DMS79 treated with DMSO at 0.1 percent for 48 hours (cell line): ENCODE data around the gene RMND5A.
A peak's percentile ranks its signal among the peaks of the same experiment; 100 is the strongest.
"Not testable (repeated sequence)": the region's sequence is repeated elsewhere in the genome, so short reads cannot be mapped to it uniquely, and the experiment has no call there.

ENCODE experiments used
- DNase-seq: peaks from one replicate; lab custom pipeline; 2025; lab: John Stamatoyannopoulos, UW

RMND5A gene, protein sequence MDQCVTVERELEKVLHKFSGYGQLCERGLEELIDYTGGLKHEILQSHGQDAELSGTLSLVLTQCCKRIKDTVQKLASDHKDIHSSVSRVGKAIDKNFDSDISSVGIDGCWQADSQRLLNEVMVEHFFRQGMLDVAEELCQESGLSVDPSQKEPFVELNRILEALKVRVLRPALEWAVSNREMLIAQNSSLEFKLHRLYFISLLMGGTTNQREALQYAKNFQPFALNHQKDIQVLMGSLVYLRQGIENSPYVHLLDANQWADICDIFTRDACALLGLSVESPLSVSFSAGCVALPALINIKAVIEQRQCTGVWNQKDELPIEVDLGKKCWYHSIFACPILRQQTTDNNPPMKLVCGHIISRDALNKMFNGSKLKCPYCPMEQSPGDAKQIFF

DNA sequence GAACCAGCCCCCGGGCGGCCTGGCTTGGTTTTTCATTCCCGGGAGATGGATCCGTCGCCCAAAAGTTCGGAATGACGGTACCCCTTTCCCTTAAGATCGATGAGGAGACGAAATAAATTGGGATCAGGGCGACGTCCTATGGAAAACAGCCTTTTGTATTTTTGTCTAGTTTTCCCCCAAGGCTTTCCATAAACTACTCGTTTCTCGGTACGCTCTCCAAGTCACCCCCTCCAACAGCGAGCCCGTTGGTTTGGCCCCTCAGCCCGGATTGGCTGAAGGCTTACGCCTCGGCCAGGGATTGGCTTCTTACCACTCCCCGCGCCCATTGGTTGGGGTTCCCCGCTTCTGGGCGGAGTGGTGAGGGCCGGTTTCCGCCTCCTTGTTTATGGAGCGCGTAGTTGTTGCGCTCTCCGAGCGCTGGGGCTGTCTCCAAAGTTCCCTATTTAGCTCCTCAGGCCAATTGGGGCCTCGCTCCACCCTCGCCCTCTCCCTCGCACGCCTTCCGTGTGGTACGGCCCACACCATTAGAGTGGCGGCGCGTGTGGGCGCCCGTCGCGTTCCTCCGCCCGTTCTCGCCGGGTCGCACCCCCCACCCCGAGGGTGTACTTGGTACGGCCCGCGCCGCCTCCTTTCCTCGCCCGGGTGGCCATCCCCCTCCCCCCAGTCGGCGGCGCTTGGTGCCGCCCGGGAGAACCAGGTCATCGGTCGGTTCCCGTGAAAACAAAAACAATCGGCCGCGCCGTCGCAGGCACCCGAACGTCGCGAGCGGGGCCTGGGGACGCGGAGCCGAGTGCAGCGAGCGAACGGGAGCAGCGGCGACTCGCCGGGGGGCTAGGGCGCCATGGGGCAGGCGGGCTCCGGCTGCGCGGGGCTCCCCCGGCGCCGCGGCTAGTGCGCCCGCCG is at the start of gene RMND5A:
RMND5A (plus strand) TSS at position 655 of the 903 bp plus-strand sequence. CDS start 377 bp downstream, outside the sequence.
- DNase-seq, result peak; percentile 74

DNA sequence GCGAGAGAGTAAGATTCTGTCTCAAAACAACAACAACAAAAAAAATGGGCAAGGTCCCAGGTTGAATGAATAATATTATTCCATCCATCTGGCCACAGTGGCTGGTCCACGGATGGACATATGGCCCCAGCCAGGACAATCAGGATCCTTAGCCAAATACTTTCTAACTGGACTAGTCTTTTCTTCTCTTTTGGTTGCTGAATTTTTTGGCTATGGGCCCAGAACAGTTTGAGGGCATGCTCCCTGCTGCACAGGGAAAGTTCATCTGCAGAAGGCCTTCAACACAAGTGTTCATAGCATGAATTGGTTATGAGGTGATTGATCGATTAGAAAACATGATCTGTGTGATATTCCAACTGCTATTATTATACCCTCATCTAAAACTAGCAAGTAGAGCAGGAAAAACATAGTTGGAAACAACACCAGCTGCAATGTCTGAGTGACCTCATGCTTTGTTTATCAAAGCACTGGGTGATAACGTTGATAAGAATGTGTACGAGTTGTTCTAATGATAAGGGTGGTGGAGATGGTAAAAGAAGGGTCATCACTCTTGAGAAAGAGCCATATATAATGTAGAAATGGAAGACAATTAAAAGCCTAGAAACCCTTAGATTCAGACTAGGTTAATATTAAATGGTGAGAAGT is 48.6 kb upstream of the RMND5A start:
- no peak for DNase-seq

DNA sequence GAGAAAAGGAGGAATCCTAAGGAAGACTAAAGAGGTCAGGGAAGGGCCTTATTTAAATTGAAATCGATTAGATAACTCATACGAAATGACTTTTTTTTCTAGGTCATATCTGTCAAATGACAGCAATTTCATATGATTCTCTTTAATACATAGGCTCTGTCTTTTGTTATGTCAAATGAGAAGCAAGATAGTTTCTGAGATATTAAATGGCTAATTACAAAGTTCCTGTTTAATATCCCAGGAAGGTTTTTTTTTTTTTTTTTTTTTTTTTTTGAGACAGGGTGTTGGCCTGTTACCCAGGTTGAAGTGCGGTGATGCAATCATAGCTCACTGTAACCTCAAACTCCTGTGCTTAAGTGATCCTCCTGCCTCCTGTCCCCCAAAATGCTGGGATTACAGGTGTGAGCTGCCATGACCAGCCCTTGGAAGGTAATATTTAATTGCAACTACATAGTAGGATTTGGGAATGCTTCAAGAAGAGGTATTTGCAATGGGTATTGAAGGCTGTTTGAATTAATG is 48.0 kb upstream of the RMND5A start:
- no peak for DNase-seq

GRCh38 chr2:86673011-86673410 is 47.1 kb upstream of the RMND5A start:
- no peak for DNase-seq

DNA sequence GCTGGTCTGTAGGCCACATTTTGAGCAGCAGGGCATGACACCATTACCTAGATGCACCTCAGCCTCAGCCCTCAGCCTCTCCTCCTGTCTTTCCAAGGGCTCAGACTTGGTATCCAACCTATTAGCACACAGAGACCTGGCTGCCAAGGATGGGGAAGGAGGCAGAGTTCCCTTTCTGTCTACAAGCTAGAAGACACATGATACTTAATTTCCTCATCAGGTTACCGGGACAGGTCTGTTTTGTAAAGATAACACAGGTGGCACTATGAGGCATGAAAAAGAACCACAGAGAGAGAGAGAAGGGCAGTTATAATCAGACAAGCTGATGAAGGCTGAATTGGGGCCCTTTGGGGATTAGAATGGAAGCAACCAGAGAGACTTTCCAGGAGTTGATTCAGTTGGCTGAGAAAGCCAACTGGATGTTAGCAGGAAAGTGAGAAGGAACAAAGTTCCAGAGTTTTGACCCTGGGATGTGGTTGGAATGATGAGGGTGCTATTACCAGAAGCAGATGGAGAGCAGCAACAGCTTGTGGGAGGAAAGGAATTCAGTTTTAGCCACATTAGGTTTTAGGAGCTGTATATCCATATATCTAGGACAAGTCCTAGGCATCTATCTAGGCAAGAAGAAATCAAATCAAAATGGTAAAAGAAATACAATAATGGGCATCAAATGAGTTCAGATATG is 46.0 kb upstream of the RMND5A start:
- DNase-seq, result no peak

DNA sequence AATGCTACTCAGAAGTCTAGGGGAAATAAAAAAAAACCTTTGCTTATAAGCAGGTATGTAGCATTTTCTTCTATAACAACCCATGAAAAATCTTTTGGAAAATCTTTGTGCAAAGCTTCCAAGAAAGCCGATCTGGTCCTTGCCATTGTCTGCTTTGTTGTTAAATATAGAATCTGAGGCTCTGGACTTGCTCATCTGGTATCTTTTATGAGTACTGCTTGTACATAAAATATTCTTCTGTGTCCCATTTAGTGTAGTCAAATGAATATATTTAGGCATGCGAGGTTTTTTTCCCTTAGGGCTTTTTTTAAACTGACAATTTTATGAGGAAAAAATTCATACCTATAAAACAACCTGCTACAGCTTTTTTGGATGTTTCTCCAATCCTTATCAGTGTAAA is 45.0 kb upstream of the RMND5A start:
- DNase-seq, result no peak

DNA sequence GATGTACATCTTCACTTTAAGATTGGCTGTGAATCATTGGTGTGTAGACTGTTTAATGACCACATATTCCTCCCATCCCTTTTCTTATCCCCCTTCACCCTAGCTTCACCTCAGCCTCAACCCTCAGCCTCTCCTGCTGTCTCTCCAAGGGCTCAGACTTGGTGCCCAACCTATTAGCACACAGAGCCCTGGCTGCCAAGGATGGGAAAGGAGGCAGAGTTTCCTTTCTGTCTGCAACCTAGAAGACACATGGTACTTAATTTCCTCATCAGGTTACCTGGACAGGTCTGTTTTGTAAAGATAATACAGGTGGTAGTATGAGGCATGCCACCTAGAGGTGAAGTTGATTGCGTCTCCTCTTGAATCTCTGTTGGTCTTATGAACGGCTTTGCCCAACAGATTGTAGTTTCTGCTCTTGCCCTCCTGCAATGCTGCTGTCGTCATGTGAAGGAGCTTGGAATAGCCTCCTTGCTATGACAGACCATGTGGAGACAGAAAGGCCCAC is 44.5 kb upstream of the RMND5A start:
- no peak for DNase-seq

GRCh38 chr2:86677816-86678215 is 42.3 kb upstream of the RMND5A start:
- no peak for DNase-seq

DNA sequence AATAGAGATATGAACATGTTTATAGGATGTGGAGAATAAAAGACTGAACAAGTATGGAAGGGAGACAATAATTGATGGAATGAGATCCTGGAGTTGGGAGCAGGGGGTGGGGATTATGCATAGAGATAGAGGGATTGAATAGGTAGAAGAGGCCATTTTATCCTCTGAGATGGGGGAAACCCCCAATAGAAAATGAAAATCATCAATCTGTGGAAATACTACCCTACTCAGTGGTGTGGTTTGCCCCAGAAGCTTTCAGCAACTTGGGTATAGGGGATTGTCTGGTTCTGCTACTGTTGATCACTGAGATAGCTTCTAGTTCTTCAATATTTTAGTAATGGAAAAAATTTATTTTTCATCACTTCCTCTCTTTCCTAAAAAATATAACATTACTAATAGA is 41.1 kb upstream of the RMND5A start:
- no peak for DNase-seq

DNA sequence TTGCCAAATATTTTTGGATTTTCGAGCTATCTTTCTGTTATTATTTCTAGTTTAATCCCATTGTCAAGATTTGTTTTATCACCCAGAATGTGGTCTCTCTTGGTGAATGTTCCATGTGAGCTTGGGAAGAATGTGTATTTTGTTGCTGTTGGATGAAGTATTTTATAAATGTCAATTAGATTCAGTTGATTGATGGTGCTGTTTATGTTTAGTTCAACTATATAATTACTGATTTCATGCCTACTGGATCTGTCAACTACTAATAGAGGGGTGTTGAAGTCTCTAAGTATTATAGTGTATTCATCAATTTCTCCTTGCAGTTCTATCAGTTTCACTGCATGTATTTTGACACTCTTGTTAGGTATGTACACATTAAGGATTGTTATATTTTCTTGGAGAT is 34.7 kb upstream of the RMND5A start:
- no peak for DNase-seq

- no peak for DNase-seq
Observed at GRCh38 chr2:86686460-86686859, 33.6 kb upstream of the RMND5A start.

GRCh38 chr2:86686905-86687304 is 33.2 kb upstream of the RMND5A start:
- DNase-seq, result no peak

DNA sequence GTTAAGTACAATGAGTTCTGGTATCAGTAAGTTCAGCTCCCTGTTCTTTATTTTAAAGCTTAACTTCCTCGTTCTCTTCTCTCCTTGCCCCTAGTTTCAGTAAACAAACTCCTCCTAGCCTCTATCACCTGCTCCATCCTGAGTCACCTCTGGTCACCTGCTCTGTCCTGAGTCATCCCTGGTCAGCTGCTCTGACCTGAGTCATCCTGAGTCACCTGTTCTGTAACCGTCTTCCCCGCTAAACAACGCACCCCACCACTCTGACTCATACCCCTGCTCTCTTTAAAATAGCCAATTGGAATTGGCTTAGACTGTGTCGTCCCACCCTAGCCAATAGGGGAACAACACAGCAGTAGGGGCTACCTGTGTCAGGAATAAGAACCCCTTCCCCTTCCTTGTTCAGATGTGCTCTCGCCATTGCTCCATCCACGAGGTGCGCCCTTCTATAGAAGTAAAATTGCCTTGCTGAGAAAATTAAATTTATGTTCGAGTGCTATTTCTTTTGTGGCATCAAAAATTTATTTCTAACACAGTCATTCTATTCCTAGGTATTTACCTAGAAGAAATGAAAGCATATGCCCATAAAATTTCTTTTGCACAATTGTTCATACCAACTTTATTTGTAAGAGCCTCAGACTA is 24.9 kb upstream of the RMND5A start:
- DNase-seq, result no peak

DNA sequence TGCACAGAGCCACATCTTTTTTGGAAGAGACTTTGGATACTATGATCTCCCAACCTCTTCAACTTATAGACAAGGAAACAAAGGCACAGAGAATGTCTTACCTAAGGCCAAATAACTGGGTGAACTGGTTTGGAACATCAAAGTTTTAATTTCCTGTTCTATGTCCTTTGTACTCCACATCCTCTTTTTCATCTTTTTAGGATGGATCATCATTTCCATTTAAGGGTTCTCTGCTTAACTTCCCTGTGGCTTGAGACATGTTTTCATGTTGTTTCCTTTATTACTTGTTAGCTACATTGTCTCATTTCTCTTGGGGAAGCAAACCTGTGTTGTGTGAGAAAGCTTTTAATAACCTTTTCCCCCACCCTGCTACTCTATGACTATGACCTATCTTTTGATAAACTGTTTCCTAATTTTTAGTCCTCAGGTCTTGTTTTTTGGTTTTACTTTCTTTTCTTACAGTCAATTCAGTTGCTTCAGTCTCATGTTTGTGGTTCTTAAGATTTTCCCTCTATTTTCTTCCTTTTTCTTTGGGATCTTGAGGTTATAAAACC is 22.5 kb upstream of the RMND5A start:
- DNase-seq, result no peak

DNA sequence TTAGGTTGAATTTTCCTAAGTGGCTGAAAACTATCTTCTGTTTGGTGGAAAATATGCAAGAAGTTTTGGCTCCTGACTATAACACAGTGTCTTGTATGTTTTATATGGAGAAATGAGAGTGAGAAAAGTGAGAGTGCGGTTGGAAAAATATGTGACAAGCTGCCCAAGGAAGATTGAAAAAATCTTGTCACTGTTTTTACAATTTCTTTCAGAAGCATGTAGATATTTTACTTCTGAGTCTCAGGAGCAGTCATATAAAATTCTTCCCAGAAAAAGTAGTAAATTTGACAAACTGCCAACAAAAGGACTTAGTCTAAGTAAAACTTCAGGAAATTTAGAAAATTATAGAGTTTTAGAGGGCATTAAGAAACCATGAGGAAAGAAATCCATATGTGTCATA is 19.4 kb upstream of the RMND5A start:
- no peak for DNase-seq

- peak; percentile 28 for DNase-seq
Observed at GRCh38 chr2:86703704-86704361, 16.3 kb upstream of the RMND5A start.

DNA sequence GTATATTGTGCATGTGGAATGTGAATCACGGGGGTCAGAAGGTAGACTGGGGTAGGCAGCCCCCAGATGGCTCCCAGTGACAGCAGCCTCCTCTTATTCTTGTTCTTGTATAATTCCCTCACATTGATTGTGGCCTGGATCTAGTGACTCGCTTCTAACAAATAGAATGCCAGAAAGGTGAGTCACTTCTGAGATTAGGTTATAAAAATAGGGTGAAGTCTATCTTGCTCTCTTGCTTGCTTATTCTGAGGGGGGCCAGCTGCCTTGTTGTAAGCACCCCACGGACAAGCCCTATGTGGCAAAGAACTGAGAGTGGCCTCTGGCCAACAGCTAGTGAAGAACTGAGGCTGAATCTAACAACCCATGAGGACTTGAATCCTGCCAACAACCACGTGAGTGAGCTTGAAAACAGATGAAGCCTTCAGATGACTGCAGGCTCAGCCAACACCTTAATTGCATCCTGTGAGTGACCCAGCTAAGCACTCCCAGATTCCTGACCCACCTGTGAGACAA is 15.6 kb upstream of the RMND5A start:
- DNase-seq, result peak; percentile 48

- DNase-seq, result no peak
Observed at GRCh38 chr2:86706220-86706619, 13.9 kb upstream of the RMND5A start.

GRCh38 chr2:86706935-86707334 is 13.2 kb upstream of the RMND5A start:
- DNase-seq, result no peak

GRCh38 chr2:86708126-86708525 is 12.0 kb upstream of the RMND5A start:
- not testable (repeated sequence) for DNase-seq
